Activated CD8-positive, alpha-beta memory T cell treated with anti-CD3 and anti-CD28 coated beads, Interleukin-2, amount 50 U/mL, for 48 hours (primary cell): Measurements from ENCODE around the gene MED15.
A peak's percentile ranks its signal among the peaks of the same experiment; 100 is the strongest.
"Not testable (repeated sequence)": the region's sequence is repeated elsewhere in the genome, so short reads cannot be mapped to it uniquely, and the experiment has no call there.

Source experiments
- DNase-seq: peaks from one replicate; pipeline ENCODE4 v3.0.0-alpha.2; 2020

MED15 gene

DNA sequence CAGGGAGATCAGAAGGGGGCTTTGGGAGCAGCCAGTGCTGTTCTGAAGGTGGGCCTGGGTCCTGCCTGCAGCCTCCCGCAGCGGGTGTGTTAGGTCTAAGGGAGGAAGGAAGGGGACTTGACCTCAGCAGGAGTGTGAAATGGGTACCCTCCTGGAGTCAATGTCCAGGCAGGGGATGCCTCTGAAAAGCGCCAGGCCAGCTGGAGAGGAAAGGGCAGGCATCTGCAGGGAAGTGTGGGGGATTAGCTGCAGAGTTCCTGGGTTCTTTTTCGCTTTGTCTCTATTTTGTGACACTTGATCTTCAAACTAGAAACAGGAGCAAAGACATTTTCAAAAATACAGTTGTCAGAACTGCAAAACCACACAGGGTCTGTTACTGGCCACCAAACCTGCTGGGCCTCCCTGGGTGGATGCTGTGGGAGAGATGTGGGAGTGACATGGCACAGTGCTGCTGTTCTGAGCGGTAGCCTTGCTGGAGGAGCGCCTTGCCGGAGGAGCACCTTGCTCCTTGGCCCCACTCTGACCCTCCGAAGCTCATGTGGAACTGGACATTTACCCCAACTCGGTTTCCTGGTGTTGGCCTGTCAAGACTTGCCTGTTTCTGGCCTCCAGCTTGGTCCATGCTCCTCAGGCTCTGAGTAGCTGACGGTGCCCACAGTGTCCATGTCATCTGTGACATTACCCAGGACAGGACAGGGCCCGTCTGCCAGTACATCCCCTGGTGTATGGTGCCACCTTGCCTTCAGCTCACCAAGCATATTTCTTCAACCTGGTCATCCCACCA is 25.9 kb downstream of the MED15 start:
- DNase-seq, result no peak

- no peak for DNase-seq
Observed at GRCh38 chr22:20533879-20534265, 26.5 kb downstream of the MED15 start.

GRCh38 chr22:20536590-20537324 is 29.3 kb downstream of the MED15 start:
- no peak for DNase-seq

- DNase-seq, result no peak
Observed at GRCh38 chr22:20537325-20537756, 29.9 kb downstream of the MED15 start.

DNA sequence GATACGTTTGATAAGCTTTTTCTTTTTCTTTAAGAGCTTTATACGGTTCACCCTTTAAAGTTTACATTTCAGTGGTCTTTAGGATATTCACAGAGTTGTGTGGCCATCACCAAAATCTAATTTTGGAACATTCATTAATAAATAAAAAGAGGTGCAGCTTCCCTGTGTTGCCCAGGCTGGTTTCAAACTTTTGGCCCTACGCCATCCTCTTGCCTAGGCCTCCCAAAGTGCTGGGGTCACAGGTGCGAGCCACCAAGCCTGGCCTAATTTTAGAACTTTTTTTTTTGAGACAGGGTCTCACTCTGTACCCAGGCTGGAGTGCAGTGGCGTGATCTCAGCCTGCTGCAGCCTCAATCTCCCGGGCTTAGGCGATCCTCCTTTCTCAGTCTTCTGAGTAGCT is 30.6 kb downstream of the MED15 start:
- no peak for DNase-seq

DNA sequence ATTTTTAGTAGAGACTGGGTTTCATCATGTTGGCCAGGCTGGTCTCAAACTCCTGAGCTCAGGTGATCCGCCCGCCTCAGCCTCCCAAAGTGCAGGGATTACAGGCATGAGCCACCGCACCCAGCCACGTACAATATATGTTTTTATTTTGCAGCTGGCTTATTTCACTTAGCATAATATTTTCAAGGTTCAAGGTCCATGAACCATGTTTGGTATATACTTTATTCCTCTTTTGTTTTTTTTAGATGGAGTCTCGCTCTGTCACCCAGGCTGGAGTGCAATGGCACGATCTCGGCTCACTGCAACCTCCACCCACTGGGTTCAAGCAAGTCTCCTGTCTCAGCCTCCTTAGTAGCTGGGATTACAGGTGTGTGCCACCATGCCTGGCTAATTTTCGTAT is 31.5 kb downstream of the MED15 start:
- DNase-seq, result not testable (repeated sequence)

GRCh38 chr22:20542055-20542454 is 34.6 kb downstream of the MED15 start:
- DNase-seq, result no peak

DNA sequence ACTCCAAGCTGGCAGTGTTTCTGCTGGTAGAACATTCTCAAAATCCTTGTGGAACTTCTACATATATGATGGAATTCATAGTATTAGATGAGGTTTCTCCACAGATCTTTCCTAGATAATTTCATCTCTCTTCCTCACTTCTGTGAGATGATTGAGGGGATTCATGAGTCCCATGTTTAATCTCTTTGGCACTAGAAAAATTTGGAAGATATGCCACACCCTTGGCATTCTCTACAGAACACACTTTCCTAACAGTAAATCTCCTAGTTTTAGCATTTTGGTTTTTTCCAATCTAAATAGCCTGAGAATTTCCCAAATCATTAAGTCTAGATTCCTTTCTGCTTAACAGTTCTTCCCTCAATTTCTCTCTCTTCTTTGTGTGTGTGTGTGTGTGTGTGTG is 35.3 kb downstream of the MED15 start:
- no peak for DNase-seq

GRCh38 chr22:20545318-20545634 is 37.9 kb downstream of the MED15 start:
- not testable (repeated sequence) for DNase-seq

DNA sequence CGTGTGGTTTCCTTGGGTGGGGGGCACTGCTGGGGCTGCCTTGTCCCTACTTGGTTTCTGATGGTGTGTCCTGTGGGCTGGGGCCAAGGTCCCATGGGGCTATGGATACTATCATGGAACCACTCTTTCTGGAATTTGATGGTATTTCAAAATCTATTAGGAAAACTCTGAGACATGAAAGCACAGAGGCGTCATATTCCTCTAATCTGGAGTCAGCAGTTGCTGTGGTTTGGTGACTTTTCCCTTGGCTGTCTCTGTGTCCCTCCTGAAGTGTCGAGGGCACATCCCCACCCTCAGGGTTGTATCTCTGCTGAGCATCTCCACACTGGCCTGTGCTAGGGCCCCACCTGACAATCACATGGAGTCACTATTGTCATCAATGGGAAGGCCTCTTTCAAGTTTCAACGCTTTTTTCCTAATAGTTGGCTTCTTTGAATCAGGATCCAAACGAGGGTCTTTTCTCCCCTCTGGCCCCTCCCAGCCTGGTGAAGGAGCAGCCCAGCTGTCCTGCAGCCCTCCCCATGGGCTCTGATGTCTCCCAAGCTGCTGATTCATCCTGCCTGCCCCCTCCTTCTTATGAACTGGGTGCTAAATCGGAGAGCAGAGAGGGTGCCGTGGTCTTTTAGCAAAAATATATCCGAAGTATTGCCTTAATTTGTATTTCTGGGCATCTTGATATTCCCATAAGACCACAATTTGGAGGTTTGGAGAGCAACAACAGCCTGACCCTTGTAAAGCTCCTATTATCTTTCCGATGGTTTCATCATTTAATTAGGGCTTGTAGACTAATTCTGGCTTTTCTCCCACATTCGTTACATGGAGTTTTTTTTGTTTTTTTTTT is 38.5 kb downstream of the MED15 start:
- DNase-seq, result no peak

DNA sequence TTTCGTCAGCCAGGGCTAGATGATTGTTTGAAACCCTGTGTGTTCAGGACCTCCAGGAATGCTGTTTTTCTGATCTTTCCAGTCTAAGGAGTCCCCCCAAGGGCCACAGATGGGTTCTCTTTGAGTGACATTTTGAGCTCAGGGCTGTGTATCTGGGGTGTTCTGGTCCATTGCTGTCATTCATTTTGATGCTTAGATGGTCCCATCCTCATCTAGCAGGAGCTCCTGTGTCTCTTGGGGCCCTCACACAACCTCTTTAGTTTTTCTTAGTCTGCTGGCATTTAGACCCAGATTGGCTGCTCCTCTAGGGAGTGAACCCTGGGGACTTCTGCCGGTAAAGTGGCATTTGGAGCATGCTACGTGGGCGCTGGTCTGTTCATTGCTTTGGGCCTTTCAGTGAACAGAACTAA is 39.1 kb downstream of the MED15 start:
- no peak for DNase-seq

GRCh38 chr22:20547029-20547428 is 39.6 kb downstream of the MED15 start:
- DNase-seq, result no peak

- no peak for DNase-seq
Observed at GRCh38 chr22:20548806-20549205, 41.4 kb downstream of the MED15 start.

GRCh38 chr22:20549232-20549841 is 41.9 kb downstream of the MED15 start:
- no peak for DNase-seq

- DNase-seq, result no peak
Observed at GRCh38 chr22:20550057-20550817, 42.8 kb downstream of the MED15 start.

DNA sequence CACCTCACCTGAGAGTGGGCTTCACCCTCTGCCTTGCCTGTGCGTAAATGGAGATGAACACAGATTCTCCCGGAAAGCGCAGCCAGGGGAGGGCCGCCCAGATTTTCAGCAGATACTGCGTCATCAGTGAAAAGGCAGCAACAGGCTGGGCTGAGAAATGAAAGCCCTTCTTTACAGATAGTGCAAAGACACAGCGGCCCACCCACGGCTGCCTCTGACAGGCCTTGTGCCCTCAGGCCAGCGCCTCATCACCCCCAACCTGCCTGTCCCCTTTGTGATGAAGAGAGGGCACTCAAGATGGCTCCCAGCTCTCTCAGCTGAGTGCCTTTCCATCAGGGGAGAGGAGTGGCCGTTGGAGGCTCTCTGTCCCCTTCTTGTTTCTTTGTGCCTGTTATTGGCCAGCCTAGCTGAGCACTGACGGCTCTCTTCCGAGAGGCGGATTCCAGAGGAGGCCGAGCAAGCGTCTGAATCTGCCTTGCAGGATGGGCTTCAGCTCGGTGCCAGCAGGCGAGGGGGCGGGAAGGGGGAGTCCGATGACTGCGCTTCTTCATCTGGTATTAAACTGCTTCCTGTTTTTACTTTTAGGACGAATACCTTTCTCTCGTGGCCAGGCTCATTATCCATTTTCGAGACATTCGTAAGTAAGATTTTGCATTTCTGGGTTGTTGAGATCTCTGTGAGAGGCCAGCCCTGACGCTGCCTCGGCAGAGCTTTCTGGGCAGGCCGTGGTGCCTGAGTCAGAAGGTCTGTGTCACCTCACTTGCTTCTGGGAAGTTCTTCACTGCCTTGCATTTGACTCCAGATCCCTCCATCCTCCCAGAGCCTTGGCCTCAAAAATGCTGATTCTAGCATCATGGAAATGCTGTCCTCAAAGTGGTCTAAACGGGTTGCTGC is 43.7 kb downstream of the MED15 start:
- peak; percentile 81 for DNase-seq

DNA sequence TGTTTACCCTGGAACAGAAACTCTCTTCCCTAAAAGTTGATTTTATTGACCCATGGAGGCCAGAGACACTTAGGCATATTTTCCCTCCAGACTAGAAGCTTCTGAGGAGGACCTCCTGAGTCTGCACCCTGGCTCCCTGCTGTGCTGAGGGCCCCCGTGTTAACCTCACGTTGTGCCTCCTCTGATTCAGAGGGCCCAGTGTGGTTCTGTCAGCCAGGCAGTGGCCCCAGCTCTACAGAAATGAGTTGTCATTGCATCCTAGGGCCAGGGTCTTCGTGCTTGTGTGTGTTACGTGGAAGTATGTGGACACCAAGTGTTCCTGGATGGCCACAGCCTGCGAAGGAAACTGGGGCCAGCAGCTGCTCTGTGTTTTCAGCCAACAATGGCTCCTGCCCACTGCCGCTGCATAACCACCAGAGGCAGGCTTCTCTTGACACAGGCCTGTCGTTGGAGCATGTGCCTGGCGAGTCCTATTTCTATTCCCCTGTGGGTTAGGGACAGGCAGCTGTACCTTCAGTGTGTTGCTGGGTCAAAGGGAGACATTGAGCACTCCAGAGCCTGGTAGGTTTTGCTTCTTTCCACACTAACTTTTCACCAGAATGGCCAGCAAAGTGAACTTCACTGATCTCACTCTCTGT is 44.5 kb downstream of the MED15 start:
- peak; percentile 82 for DNase-seq

DNA sequence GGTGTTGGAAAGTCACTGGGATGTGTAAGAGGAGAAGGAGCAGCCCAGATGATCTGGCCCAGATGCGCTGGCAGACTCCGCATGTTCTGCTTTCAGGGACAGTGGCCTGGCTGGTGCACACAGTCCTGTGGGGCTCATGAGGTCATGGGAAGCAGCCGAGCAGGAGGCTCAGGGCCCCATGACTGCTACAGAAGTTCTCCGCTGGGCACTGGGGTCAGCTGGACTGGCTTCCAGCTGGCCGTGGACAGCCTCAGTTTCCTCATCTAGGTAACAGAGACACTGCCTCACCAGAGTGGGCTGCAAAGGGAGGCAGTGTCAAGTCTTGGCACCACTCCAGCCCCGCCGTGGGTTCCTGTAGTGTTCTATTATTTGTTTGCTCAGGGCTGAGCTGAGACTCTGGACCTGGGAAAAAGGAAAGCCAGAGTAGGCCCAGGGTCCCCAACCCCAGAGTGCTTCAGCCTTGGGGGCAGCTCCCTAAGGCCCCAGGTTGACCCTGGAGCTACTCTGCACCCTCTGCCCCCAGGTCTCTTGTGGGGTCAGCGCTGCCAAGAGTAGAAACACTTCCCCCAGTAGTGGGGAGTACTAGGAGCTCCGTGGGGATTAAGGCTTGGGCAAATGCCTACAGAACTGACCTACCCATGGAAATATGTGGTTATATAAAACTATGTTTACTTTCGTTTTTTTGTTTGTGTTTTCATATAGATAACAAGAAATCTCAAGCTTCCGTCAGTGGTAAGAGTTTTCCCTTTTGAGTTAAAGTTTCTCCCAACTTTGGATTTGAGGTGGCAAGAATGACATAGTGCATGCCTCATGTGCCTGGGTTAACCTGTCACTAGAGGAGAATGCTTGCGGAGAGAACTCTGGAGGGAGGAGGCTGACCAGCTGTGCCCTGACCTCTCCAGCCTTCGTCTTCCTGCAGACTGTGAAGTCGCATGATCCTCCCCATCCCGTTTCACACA is 45.3 kb downstream of the MED15 start:
- DNase-seq, result no peak

DNA sequence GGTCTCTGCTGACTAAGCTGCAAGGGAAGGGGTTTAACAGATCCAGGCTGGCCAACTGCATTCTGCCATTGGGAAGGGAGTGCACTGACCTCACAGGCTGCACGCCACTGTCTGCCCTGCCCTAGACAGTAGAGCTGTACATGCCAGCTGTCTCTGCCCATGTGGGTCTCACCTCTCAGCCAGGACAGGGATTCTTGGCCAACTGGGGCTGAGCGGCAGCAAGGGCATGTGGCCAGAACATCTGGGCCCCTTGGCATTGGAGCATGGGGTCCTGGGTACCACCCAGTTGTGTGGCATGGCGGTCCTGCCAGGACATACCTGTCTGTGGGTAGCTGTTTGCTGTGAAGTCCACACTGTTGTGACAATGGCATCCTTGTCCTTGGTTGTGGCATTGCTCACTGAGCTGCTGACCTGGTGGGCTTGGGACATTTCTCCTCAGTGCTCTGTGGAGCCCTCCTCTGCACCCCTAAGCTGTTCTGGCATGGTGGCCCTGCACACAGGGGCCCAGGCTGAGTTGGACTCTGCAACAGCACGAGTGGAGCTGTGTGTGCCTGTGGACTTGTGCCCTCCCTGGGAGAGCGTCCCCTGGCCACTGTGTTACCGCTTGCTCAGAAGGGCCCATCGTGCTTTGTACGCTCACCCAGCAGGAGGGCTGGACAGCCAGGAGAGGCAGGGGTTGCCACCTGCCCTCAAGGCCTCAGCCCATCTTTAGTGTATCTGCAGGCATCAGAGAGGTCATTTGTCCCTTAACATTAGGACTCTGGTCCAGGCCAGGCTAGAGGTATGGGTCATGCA is 46.7 kb downstream of the MED15 start:
- DNase-seq, result no peak
